ENCODE results near the gene REN.

DNA sequence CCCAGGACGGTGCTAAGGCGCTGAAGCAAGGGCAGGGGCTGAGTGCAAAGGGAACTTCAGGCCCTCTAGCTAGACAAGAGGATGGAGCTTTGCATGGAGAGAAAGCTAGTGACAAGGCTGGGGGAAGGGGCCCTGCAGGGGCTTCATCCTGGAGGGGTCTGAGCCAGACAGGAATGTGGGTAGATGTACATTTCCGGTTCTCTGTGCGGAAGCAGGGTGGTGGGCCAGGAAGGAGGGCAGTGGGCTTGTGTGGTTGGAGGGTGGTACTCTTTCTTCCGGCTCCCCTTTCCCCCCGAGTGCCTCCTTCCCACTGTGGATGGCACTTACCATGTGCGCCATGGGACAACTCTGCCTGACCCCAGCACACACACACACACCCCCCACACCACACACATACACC is 28.6 kb upstream of the REN start:
- TF ChIP-seq POLR2AphosphoS5 (IDR thresholded peaks at IDR 0.05; ENCODE audit: low read depth, low read length), result no peak
- TF ChIP-seq POLR2A (IDR thresholded peaks at IDR 0.05; ENCODE audit: low read depth, low read length), result no peak
- no peak for TF ChIP-seq TAF1 (IDR thresholded peaks at IDR 0.05; ENCODE audit: low read depth, low read length)
- no peak for TF ChIP-seq SPI1 (IDR thresholded peaks at IDR 0.05; ENCODE audit: low read depth, low read length)

Data from GM12891 (cell line).